CD4-positive, CD25-positive, alpha-beta regulatory T cell (primary cell): Measurements from ENCODE around the gene TGM5. TPM values are rescaled to one million over a fixed set of nuclear protein-coding genes. Genes with fewer than 3 reads are reported as not detected.
"Not testable (repeated sequence)": the region's sequence is repeated elsewhere in the genome, so short reads cannot be mapped to it uniquely, and the experiment has no call there.

Experiments
- ATAC-seq, 2 donors: fragments of 150-1000 bp; cut with Tn5 transposase; one replicate each; pipeline ENCODE4 v1.10.0; 2021; ENCODE audit warnings: low read depth in 2 of 2, moderate number of reproducible peaks in 2 of 2, moderate library complexity in 1 of 2
- DNase-seq, 3 donors: peaks; one replicate each; pipeline versions ENCODE4 v3.0.0 to v3.0.0-alpha.2; 2012 to 2022; ENCODE audit warnings: mixed read lengths in 1 of 3
- H3K27ac ChIP-seq: one replicate; pipeline ENCODE4 v1.7.0; 2013; ENCODE audit warnings: mild to moderate bottlenecking, low read length; ENCODE audit not compliant: insufficient read depth, poor library complexity, severe bottlenecking
- H3K27me3 ChIP-seq: one replicate; pipeline ENCODE4 v1.7.0; 2013; ENCODE audit warnings: low read length; ENCODE audit not compliant: control insufficient read depth, insufficient read depth
- H3K36me3 ChIP-seq: one replicate; pipeline ENCODE4 v1.7.0; 2013; ENCODE audit warnings: mild to moderate bottlenecking, low read length, moderate library complexity; ENCODE audit not compliant: control insufficient read depth, insufficient read depth
- H3K4me1 ChIP-seq: 2 replicates; pipeline ENCODE4 v1.7.0; 2013; ENCODE audit warnings: mild to moderate bottlenecking, low read length; ENCODE audit not compliant: insufficient read depth, control insufficient read depth, poor library complexity, severe bottlenecking
- H3K4me3 ChIP-seq: one replicate; pipeline ENCODE4 v1.7.0; 2013; ENCODE audit warnings: low read depth, mild to moderate bottlenecking, low read length, moderate library complexity
- H3K9me3 ChIP-seq, 2 experiments: 1 replicate in 1 of 2; 2 replicates in 1 of 2; pipeline ENCODE4 v1.7.0; 2013; ENCODE audit warnings: low read length in 2 of 2, mild to moderate bottlenecking in 1 of 2, moderate library complexity in 1 of 2; ENCODE audit not compliant: control insufficient read depth in 2 of 2
- H3K27ac Mint-ChIP-seq, 3 donors: one replicate each; pipeline ENCODE4 v1.8.0; 2020 to 2022; ENCODE audit warnings: mild to moderate bottlenecking in 3 of 3, mixed read lengths in 3 of 3, moderate library complexity in 2 of 3
- H3K27me3 Mint-ChIP-seq: one replicate; pipeline ENCODE4 v1.8.0; 2022; ENCODE audit warnings: mild to moderate bottlenecking, mixed read lengths
- H3K36me3 Mint-ChIP-seq: one replicate; pipeline ENCODE4 v1.8.0; 2020; ENCODE audit warnings: mixed read lengths
- H3K4me1 Mint-ChIP-seq, 4 donors: one replicate each; pipeline ENCODE4 v1.8.0; 2020 to 2022; ENCODE audit warnings: mixed read lengths in 4 of 4, mild to moderate bottlenecking in 1 of 4
- H3K4me3 Mint-ChIP-seq, 4 donors: one replicate each; pipeline ENCODE4 v1.8.0; 2020 to 2022; ENCODE audit warnings: mild to moderate bottlenecking in 4 of 4, mixed read lengths in 4 of 4, moderate library complexity in 3 of 4
- H3K9me3 Mint-ChIP-seq, 7 donors: one replicate each; pipeline ENCODE4 v1.8.0; 2020 to 2022; ENCODE audit warnings: mixed read lengths in 7 of 7, mild to moderate bottlenecking in 3 of 7, moderate library complexity in 2 of 7
- polyA plus RNA-seq, 4 donors: library from polyadenylated mRNA; unstranded; fragments of 300-500 nt; fragmentation: Illumina TruSeq; gene quantifications; one replicate each; pipeline ENCODE4 v1.2.3, GENCODE V29; 2021
- total RNA-seq: library from RNA; stranded (reverse); gene quantifications from one replicate; pipeline ENCODE4 v1.2.3, GENCODE V29; 2022

Gene TGM5
- total and polyA plus RNA-seq, 5 donors from 2014 or later = not detected

DNA sequence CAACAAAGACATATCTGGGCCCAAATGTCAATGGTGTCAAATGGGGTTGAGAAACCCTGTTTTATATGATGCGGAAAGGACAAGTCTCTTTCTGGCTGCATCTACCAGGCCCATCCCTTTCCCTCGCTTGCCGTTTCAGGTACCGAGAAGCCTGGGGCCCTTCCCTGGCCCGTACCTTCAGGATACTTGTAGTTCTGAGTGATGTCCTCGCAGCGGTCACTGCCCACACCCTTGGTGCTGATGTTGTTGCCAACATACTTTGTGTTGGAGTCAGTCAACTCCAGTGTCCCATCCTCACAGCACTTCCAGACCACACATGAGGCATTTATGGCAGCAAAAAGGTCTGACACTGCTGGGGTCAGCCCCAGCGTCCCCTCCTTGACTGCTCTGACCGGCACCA is 59.7 kb downstream of the TGM5 start:
- Histone ChIP-seq H3K27ac (no peak overlapping the region), H3K9me3 (no peaks in the 10 kb centered on the region), H3K36me3 (no peaks in the 10 kb centered on the region), H3K4me1 (no peaks in the 10 kb centered on the region), H3K4me3 (no peak overlapping the region), H3K27me3 (peaks cover 2% of the 10 kb centered on the region)
- no peak overlapping the region for H3K4me3 Mint-ChIP-seq
- no peaks in the 10 kb centered on the region for H3K9me3 Mint-ChIP-seq
- DNase-seq = no peak
- H3K4me1 Mint-ChIP-seq = peaks cover 0 to 5% (median 2%) of the 10 kb centered on the region in 4 donors
- H3K27ac Mint-ChIP-seq = no peak overlapping the region
- H3K36me3 Mint-ChIP-seq = no peaks in the 10 kb centered on the region
- H3K27me3 Mint-ChIP-seq = peaks cover 9% of the 10 kb centered on the region
- ATAC-seq = no peak

DNA sequence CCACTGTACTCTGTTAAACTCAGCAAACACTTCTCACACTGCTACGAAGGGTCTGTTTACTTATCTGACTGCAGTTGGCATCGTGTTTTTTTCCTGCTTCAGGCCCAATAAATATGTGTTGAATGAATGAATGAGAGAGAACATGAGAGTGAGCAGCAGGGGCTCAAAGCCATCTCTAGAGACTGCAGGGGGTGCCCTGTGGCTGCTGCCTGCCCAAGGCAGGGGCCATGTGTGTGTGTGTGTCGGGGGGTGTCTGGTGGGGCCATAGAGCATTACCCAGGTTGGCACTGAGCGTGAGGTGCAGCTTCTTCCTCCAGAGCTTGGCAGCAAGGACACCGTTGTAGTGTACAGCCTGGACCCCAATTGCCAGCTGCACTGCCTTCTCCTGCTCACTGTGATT is 60.7 kb downstream of the TGM5 start:
- DNase-seq (no peak), ATAC-seq (no peak)
- Histone ChIP-seq H3K9me3 (no peaks in the 10 kb centered on the region), H3K36me3 (no peaks in the 10 kb centered on the region), H3K4me3 (no peak overlapping the region), H3K27ac (no peak overlapping the region), H3K27me3 (peaks cover 2% of the 10 kb centered on the region), H3K4me1 (no peaks in the 10 kb centered on the region)
- H3K27me3 Mint-ChIP-seq = peaks cover 7% of the 10 kb centered on the region
- H3K4me3 Mint-ChIP-seq = no peak overlapping the region
- peaks cover 0 to under 1% (median 0%) of the 10 kb centered on the region in 7 donors for H3K9me3 Mint-ChIP-seq
- no peak overlapping the region for H3K27ac Mint-ChIP-seq
- no peaks in the 10 kb centered on the region for H3K36me3 Mint-ChIP-seq
- H3K4me1 Mint-ChIP-seq = peaks cover 0 to 5% (median 2%) of the 10 kb centered on the region in 4 donors

DNA sequence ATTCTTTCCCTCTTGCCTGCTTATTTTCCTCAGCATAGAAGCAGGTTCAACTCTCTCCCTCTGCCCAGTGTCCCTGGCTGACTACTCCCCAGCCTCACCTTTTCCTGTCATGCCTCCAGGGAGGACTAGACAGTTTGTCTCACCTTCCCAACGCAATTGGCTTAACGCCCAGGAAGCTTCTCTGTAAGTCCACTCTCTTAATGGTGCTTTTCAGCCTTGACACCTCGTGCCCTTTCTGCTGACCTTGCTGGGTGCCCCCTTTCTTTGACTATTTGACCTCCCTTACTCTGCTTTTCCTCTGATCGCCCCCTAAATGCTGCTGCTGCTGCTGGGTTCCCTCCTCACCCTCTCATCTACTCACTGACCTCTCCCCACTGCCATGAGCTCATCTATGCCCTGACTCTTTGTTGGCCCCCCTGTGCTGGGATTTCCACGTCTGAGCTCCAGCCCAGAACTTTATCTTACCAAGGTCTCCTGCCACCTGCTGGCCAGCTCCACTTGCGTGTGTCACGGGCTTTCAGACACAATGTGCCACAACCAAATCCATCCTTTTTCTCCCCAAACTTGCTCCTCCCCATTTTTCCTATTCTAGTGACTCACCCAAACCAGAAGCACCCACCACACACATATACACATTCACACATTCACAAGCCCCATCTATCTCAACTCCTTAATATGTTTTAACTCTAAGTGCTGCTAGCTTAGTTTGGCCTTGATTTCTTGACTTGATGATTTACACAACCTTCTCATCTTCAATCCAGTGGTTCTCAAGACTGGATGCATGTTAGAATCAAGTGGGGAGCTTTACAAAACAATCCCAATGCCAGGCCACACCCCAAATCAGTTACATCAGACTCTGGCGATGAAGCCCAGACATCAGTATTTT is 62.5 kb downstream of the TGM5 start:
- peaks cover 4% of the 10 kb centered on the region for H3K27me3 Mint-ChIP-seq
- ATAC-seq (peak; percentile 34 to 50), DNase-seq (peak; percentile 15 to 53 (median 33))
- H3K9me3 Mint-ChIP-seq = peaks cover 0 to 2% (median 0%) of the 10 kb centered on the region in 7 donors
- H3K4me1 ChIP-seq = no peaks in the 10 kb centered on the region
- H3K4me3 ChIP-seq = no peak overlapping the region
- peaks cover 0 to 5% (median 2%) of the 10 kb centered on the region in 4 donors for H3K4me1 Mint-ChIP-seq
- no peak overlapping the region for H3K27ac ChIP-seq
- no peaks in the 10 kb centered on the region for H3K36me3 Mint-ChIP-seq
- H3K27me3 ChIP-seq = peaks cover 2% of the 10 kb centered on the region
- H3K9me3 ChIP-seq = no peaks in the 10 kb centered on the region
- H3K4me3 Mint-ChIP-seq = no peak overlapping the region
- H3K27ac Mint-ChIP-seq = peak overlapping the region in 2 of 3 donors; percentile 11 to 70
- no peaks in the 10 kb centered on the region for H3K36me3 ChIP-seq

DNA sequence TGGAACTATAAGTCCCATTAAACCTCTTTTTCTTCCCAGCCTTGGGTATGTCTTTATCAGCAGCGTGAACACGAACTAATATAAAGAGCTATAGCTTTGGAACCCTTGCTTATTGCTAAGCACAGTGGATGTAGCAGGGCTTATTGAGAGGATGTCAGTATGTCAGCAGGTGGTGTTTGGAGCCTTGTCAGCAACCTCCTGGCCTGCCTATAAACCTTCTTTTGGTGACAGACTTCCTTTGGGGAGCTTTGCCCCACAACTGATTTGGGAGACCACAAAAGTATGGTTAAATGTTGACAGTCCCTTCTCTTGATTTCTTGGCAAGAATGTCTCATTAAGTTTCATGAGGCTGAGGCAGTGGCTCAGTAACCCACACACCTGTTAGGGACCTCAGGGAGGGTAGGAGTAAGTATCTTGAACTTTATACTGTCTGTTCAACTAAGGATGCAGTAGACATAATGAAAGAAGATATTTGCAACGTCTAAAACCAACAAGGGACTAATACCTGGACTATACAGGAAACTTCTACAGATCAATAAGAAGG is 66.7 kb downstream of the TGM5 start:
- H3K9me3 Mint-ChIP-seq = peaks cover 0 to 7% (median 0%) of the 10 kb centered on the region in 7 donors
- H3K4me3 ChIP-seq = no peak overlapping the region
- H3K27me3 ChIP-seq = no peaks in the 10 kb centered on the region
- H3K27me3 Mint-ChIP-seq = no peaks in the 10 kb centered on the region
- peaks cover 31% of the 10 kb centered on the region for H3K36me3 ChIP-seq
- DNase-seq (peak in 1 of 3 donors; percentile 7), ATAC-seq (no peak)
- H3K4me1 ChIP-seq = no peaks in the 10 kb centered on the region
- no peaks in the 10 kb centered on the region for H3K9me3 ChIP-seq
- peaks cover under 1 to 11% (median 6%) of the 10 kb centered on the region in 4 donors for H3K4me1 Mint-ChIP-seq
- peaks cover 21% of the 10 kb centered on the region for H3K36me3 Mint-ChIP-seq
- peak overlapping the region; percentile 9 to 37 (median 11) for H3K27ac Mint-ChIP-seq
- no peak overlapping the region for H3K27ac ChIP-seq
- H3K4me3 Mint-ChIP-seq = no peak overlapping the region

DNA sequence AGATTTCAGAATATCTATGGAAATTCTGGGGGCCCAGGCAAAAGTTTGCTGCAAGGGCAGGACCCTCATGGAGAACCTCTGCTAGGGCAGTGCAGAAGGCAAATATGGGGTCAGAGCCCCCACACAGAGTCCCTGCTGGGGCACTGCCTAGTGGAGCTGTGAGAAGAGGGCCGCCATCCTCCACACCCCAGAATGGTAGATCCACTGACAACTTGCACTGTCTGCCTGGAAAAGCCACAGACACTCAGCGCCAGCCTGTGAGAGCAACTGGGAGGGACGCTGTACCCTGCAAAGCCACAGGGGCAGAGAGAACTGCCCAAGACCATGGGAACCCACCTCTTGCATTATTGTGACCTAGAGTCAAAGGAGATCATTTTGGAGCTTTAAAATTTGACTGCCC is 67.7 kb downstream of the TGM5 start:
- peaks cover 4 to 10% (median 7%) of the 10 kb centered on the region in 4 donors for H3K4me1 Mint-ChIP-seq
- Histone ChIP-seq H3K36me3 (peaks cover 41% of the 10 kb centered on the region), H3K27me3 (no peaks in the 10 kb centered on the region), H3K27ac (no peak overlapping the region), H3K4me1 (no peaks in the 10 kb centered on the region), H3K4me3 (no peak overlapping the region), H3K9me3 (no peaks in the 10 kb centered on the region)
- no peaks in the 10 kb centered on the region for H3K27me3 Mint-ChIP-seq
- no peak overlapping the region for H3K27ac Mint-ChIP-seq
- ATAC-seq (no peak), DNase-seq (no peak)
- H3K9me3 Mint-ChIP-seq = peaks cover 0 to 7% (median 0%) of the 10 kb centered on the region in 7 donors
- peaks cover 26% of the 10 kb centered on the region for H3K36me3 Mint-ChIP-seq
- no peak overlapping the region for H3K4me3 Mint-ChIP-seq

DNA sequence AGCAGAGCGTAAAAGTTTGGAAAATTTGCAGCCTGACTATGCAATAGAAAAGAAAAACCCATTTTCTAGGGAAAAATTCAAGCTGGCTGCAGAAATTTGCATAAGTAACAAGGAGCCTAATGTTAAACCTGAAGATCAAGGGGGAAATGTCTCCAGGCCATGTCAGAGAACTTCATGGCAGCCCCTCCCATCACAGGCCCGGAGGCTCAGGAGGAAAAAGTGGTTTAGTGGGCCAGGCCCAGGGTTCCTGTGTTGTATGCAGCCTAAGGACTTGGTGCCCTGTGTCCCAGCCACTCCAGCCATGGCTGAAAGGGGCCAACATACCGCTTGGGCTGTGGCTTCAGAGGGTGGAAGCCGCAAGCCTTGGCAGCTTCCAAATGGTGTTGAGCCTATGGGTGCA is 68.2 kb downstream of the TGM5 start:
- H3K27ac ChIP-seq, H3K9me3 ChIP-seq, H3K9me3 Mint-ChIP-seq, ATAC-seq, DNase-seq, H3K27me3 ChIP-seq, H3K4me1 ChIP-seq, H3K4me3 ChIP-seq, H3K4me3 Mint-ChIP-seq, H3K27me3 Mint-ChIP-seq: not testable (repeated sequence)
- H3K4me1 Mint-ChIP-seq = peaks cover 4 to 10% (median 7%) of the 10 kb centered on the region in 4 donors
- peak overlapping the region in 1 of 3 donors; percentile 4 for H3K27ac Mint-ChIP-seq
- peaks cover 26% of the 10 kb centered on the region for H3K36me3 Mint-ChIP-seq
- H3K36me3 ChIP-seq = peaks cover 43% of the 10 kb centered on the region

DNA sequence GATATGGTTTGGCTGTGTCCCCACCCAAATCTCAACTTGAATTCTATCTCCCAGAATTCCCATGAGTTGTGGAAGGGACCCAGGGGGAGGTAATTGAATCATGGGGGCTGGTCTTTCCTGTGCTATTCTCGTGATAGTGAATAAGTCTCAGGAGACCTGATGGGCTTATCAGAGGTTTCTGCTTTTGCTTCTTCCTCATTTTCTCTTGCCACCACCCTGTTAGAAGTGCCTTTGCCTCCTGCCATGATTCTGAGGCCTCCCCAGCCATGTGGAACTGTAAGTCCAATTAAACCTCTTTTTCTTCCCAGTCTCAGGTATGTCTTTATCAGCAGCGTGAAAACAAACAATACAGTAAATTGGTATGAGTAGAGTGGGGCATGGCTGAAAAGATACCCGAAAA is 69.0 kb downstream of the TGM5 start:
- H3K27me3 Mint-ChIP-seq, DNase-seq, H3K4me3 Mint-ChIP-seq, H3K27ac ChIP-seq, ATAC-seq, H3K27ac Mint-ChIP-seq, H3K4me1 ChIP-seq, H3K27me3 ChIP-seq, H3K9me3 ChIP-seq, H3K4me3 ChIP-seq, H3K9me3 Mint-ChIP-seq: not testable (repeated sequence)
- Mint-ChIP-seq H3K36me3 (peaks cover 28% of the 10 kb centered on the region), H3K4me1 (peaks cover 4 to 10% (median 7%) of the 10 kb centered on the region in 4 donors)
- peaks cover 51% of the 10 kb centered on the region for H3K36me3 ChIP-seq
